ENCODE results near the gene PLK3. TPM values are rescaled to one million over a fixed set of nuclear protein-coding genes. Genes with fewer than 3 reads are reported as not detected.

PLK3 gene
- total RNA-seq, 2 donors from 2014 or later: 20.8 to 29.7 TPM

GRCh38 chr1:44775078-44775929 lies 24.9 kb upstream of the PLK3 start, which contains the start of gene RPS8:
Gene RPS8, plus strand, starts transcription at chr1:44775540. Its CDS starts 57 bp downstream, at chr1:44775597.
- Histone ChIP-seq H3K4me3 (peak within 1 kb of the TSS; percentile 50 to 99), H3K4me1 (peaks cover 31% of the 10 kb centered on the region), H3K27ac (peak within 1 kb of the TSS; percentile 83 to 97 (median 92)), H3K9me3 (no peaks in the 10 kb centered on the region), H3K27me3 (no peaks in the 10 kb centered on the region), H3K36me3 (replicated peaks in 1 of 2; ENCODE audit: insufficient read depth in 1 of 2, low read depth in 2 of 2) (peaks cover 6 to 16% of the 10 kb centered on the region in 2 donors)
- intact Hi-C loops (cut with DNase I): no loop called here
- DNase-seq: peak; percentile 93 to 95 (median 94)
- TF ChIP-seq CTCF (IDR thresholded peaks at IDR 0.05) (peak in 2 of 7 experiments; percentile 8 to 11), POLR2A (IDR thresholded peaks at IDR 0.05) (peak; percentile 90 to 98 (median 98))
- peak; percentile 92 for ATAC-seq
- 0 to 1% methylated on average over 16 to 64 of the region's 65 CpGs for WGBS, 2 donors

DNA sequence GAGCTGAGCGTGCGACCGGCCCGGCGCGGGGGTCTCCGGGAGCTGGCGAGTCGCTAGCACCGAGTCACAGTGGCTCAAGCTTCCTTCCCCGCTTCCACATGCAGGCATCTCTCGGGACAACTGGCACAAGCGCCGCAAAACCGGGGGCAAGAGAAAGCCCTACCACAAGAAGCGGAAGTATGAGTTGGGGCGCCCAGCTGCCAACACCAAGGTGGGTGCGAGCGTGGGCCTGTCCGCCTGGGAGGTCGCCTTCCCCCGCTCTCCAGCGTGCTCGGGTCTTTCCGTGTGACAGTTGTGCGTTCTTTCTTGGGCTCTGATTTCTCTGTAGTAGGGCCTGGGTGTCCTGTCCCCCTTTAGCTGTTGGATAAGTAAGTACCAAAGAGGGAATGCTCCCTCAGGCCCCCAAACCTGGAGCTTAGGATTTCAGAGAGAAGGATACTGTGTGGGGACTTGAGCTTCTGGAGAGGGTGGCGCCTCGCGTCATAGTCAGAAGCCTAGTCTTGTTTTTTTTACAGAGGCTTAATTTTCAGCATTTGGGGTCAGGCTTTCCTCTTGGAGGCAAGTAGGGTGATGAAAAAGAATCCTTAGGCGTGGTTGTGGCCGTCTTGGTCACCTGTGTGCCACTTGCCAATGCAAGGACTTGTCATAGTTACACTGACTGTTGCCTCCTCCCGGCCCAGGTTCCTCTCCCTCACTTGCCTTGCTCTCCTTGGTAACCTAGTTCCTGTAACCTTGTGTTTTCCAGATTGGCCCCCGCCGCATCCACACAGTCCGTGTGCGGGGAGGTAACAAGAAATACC lies 24.0 kb upstream of the PLK3 start:
- DNase-seq (peak in 3 of 4 donors; percentile 30 to 48 (median 31)), ATAC-seq (peak; percentile 7)
- intact Hi-C loops (cut with DNase I): no loop called here
- Histone ChIP-seq H3K27me3 (no peaks in the 10 kb centered on the region), H3K36me3 (replicated peaks in 1 of 2; ENCODE audit: insufficient read depth in 1 of 2, low read depth in 2 of 2) (peaks cover 6 to 17% of the 10 kb centered on the region in 2 donors), H3K9me3 (no peaks in the 10 kb centered on the region), H3K4me3 (peak overlapping the region; percentile 50 to 99), H3K4me1 (peaks cover 31% of the 10 kb centered on the region), H3K27ac (peak overlapping the region; percentile 83 to 97 (median 92))
- no peak for TF ChIP-seq CTCF (IDR thresholded peaks at IDR 0.05)
- TF ChIP-seq POLR2A (IDR thresholded peaks at IDR 0.05): no peak
- 8 to 12% methylated on average over 10 to 36 of the region's 36 CpGs for WGBS, 2 donors

GRCh38 chr1:44776730-44777068 lies 23.5 kb upstream of the PLK3 start:
- H3K27ac ChIP-seq: peak overlapping the region in 3 of 4 donors; percentile 92 to 97 (median 93)
- ATAC-seq: no peak
- H3K4me1 ChIP-seq: peaks cover 31% of the 10 kb centered on the region
- DNase-seq: no peak
- TF ChIP-seq CTCF (IDR thresholded peaks at IDR 0.05): no peak
- no peak for TF ChIP-seq POLR2A (IDR thresholded peaks at IDR 0.05)
- 56 to 58% methylated on average over 12 of the region's 12 CpGs for WGBS, 2 donors
- peak overlapping the region; percentile 50 to 99 for H3K4me3 ChIP-seq
- peaks cover 6 to 20% of the 10 kb centered on the region in 2 donors for H3K36me3 ChIP-seq (replicated peaks in 1 of 2; ENCODE audit: insufficient read depth in 1 of 2, low read depth in 2 of 2)
- no peaks in the 10 kb centered on the region for H3K27me3 ChIP-seq
- intact Hi-C loops (cut with DNase I): no loop called here
- no peaks in the 10 kb centered on the region for H3K9me3 ChIP-seq

GRCh38 chr1:44777547-44777946 lies 22.6 kb upstream of the PLK3 start:
- DNase-seq: no peak
- Histone ChIP-seq H3K36me3 (replicated peaks in 1 of 2; ENCODE audit: insufficient read depth in 1 of 2, low read depth in 2 of 2) (peaks cover 6 to 20% of the 10 kb centered on the region in 2 donors), H3K4me3 (no peak overlapping the region), H3K27me3 (no peaks in the 10 kb centered on the region), H3K27ac (no peak overlapping the region), H3K4me1 (peaks cover 31% of the 10 kb centered on the region), H3K9me3 (no peaks in the 10 kb centered on the region)
- ATAC-seq: no peak
- 46 to 63% methylated on average over 2 to 14 of the region's 14 CpGs for WGBS, 2 donors
- TF ChIP-seq POLR2A (IDR thresholded peaks at IDR 0.05) (no peak), CTCF (IDR thresholded peaks at IDR 0.05) (no peak)
- intact Hi-C loops (cut with DNase I): no loop called here

Measured in body of pancreas (tissue), 4 donors.